GM12892 (cell line): ENCODE measurements around the gene DEGS1.
A peak's percentile ranks its signal among the peaks of the same experiment; 100 is the strongest.

Source experiments
- DNase-seq: peaks from one replicate; pipeline ENCODE4 v3.0.0; 2011; ENCODE audit not compliant: insufficient read length
- FAIRE-seq: peaks from 2 replicates; lab custom pipeline; 2011; peaks lifted over from hg19 to GRCh38; lab: Jason Lieb, UNC
- POLR2A ChIP-seq: IDR thresholded peaks from 2 replicates; pipeline ENCODE4 v1.6.1; 2011; ENCODE audit warnings: low read depth, low read length, control low read depth
- POLR2AphosphoS5 ChIP-seq: IDR thresholded peaks from 2 replicates; pipeline ENCODE4 v1.6.1; 2011; ENCODE audit warnings: low read depth, low read length, control low read depth
- TAF1 ChIP-seq: IDR thresholded peaks from 2 replicates; pipeline ENCODE4 v1.6.1; 2011; ENCODE audit warnings: low read depth, mild to moderate bottlenecking, control low read depth, low read length, borderline replicate concordance

The DEGS1 gene

DNA sequence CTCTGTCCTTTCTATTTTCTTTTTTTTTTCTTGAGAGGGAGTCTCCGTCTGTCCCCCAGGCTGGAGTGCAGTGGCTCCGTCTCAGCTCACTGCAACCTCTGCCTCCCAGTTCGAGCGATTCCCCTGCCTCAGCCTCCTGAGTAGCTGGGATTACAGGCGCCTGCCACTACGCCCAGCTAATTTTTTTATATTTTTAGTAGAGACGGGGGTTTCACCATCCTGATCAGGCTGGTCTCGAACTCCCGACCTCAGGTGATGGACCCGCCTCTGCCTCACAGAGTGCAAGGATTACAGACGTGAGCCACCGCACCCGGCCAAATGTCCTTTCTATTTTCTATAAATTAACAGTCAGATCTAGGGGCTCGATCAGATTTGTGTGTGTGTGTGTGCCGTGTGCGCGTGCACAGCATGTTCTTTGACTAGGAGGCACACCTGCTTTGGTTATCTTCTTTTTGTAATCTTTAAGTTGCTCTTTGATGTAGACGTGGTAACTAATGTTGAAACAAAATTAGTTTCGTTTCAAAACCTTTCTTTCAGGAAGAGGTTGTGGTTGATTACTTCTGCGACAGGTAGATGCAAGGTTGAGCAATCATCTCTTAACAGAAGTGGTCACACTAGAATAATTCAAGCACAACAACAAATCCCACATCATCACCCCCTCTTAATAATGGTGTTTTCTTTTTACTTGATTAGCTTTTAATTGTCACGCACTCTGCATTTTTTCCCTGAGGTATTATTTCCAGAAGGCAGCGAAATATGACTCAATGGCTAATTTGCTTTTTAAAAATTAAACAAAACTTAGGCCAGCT, 779 bp upstream of the DEGS1 start:
- TF ChIP-seq POLR2AphosphoS5 (no peak), POLR2A (no peak), TAF1 (no peak)
- peak; percentile 41 for DNase-seq

DNA sequence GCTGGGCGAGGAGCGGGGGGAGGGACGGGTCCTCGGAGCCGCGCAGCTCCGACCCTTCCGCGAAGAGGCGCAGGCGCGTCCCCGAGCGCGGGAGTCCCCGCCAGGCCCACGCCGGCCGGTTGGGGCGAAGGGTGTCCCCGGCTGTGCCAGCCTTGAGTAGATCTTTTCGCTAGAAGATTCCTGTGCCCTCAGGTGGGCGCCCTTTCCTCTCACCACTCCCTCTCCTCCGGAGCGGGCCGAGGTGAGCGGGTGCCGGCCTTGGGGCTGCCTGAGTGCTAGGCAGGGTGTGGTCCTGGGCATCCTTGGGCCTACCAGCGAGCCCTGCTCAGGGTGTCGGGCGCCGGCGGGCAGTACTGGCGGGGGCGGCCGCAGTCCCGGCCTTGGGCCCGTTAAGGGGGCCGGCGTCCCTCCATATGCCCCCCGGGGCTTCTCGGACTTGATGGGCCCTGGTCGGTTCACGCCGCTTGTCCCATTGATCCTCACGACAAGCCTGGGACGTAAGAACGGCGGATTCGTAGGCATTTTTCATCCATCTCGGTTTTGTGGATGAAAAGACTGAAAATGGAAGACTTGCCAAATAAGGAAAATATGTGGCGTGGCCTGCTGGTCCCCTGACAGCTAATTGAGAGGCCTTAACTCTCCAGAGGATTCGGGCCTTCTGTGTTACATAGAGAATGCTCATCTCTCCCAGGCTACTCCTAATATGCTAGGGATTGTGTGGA, 712 bp downstream of the DEGS1 start:
- no peak for TF ChIP-seq TAF1
- TF ChIP-seq POLR2AphosphoS5 = 0 out of 2 replicates have a peak, but pooled peaks have one; percentile 21
- TF ChIP-seq POLR2A = peak; percentile 63; the same call in 1 of the 2 replicates
- FAIRE-seq (peak; percentile 21), DNase-seq (peak; percentile 46)

More for the DNA sequence above, 779 bp upstream of the DEGS1 start:
- FAIRE-seq = peak; percentile 85

DNA sequence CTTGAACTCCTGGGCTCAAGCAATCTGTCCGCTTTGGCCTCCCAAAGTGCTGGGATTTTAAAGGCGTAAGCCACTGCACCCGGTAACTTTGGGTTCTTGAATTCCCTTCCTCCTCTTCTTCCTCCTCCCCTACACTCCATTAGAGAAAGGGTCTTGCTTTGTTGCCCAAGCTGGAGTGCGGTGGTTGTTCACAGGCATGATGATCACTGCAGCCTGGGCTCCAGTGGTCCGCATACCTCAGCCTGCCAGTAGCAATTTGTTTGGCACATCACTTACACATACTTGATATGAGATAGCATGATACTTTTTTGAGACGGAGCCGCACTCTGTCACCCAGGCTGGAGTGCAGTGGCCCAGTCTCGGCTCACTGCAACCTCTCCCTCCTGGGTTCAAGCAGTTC, 2.2 kb downstream of the DEGS1 start:
- TF ChIP-seq POLR2A (no peak), TAF1 (no peak), POLR2AphosphoS5 (no peak)
- DNase-seq (no peak), FAIRE-seq (no peak)

DNA sequence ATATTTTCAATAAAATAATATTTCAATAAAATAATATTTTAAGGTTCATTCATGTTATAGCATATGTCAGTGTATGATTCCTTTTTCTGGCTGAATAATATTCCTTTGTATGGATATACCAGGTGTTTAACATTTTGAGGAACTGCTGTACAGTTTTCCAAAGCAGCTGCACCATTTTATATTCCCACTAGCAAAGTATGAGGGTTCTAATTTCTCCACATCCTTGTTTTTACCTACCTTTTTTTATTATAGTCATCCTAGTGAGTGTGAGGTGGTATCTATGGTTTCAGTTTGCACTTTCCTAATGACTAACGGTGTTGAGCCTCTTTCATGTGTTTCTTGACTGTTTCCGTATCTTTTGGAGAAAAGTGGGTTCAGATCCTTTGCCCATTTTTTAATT, 5.2 kb downstream of the DEGS1 start:
- no peak for DNase-seq
- no peak for FAIRE-seq
- TF ChIP-seq POLR2A = no peak
- TF ChIP-seq TAF1 = no peak
- no peak for TF ChIP-seq POLR2AphosphoS5

DNA sequence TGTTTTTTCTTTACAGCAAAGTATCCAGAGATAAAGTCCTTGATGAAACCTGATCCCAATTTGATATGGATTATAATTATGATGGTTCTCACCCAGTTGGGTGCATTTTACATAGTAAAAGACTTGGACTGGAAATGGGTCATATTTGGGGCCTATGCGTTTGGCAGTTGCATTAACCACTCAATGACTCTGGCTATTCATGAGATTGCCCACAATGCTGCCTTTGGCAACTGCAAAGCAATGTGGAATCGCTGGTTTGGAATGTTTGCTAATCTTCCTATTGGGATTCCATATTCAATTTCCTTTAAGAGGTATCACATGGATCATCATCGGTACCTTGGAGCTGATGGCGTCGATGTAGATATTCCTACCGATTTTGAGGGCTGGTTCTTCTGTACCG, 6.5 kb downstream of the DEGS1 start:
- no peak for DNase-seq
- no peak for FAIRE-seq

DNA sequence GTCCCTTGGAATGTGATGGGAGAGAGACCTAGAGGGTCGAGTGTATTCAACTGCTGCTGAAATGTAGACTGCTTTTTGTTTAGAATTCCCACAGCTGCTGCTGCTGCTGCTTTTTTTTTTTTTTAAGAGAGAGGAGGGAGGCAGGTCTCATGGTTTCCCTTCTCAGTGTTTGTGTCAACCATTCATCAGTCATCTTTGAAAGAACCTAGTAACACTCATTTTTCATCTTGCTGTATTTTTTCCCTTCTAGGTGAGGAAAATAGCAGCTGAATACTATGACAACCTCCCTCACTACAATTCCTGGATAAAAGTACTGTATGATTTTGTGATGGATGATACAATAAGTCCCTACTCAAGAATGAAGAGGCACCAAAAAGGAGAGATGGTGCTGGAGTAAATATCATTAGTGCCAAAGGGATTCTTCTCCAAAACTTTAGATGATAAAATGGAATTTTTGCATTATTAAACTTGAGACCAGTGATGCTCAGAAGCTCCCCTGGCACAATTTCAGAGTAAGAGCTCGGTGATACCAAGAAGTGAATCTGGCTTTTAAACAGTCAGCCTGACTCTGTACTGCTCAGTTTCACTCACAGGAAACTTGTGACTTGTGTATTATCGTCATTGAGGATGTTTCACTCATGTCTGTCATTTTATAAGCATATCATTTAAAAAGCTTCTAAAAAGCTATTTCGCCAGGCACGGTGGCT, 9.2 kb downstream of the DEGS1 start:
- no peak for DNase-seq
- TF ChIP-seq POLR2AphosphoS5 (no peak), POLR2A (no peak), TAF1 (no peak)
- FAIRE-seq = no peak

More for the DNA sequence above, 6.5 kb downstream of the DEGS1 start:
- TF ChIP-seq TAF1 (no peak), POLR2A (no peak), POLR2AphosphoS5 (no peak)

DNA sequence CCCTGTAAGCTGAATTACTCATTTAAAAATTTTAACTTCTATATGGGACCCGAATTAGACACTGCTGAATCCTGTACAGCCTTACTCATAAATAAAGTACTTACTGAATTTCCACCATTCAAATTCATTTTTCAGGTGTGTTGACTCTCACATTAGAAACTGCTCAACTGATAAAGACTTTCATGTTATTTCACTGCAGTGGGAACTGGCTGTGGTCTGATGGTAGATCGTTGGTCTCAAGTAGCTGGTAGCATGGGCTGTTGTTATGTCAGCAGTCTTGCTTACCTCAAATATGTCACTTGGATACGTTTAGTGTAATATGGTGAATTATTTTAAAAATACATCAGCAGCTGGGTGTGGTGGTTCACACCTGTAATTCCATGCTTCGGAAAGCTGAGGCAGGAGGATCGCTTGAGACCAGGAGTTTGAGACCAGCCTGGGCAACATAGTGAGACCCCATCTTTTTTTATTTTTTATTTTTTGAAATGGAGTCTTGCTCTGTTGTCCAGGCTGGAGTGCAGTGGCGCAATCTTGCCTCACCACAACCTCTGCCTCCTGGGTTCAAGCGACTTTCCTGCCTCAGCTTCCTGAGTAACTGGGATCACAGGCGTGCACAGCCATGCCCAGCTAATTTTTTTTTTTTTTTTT, 10.4 kb downstream of the DEGS1 start:
- DNase-seq = no peak
- FAIRE-seq = no peak
- TF ChIP-seq TAF1 (no peak), POLR2A (0 out of 2 replicates have a peak, but pooled peaks have one; percentile 16)

DNA sequence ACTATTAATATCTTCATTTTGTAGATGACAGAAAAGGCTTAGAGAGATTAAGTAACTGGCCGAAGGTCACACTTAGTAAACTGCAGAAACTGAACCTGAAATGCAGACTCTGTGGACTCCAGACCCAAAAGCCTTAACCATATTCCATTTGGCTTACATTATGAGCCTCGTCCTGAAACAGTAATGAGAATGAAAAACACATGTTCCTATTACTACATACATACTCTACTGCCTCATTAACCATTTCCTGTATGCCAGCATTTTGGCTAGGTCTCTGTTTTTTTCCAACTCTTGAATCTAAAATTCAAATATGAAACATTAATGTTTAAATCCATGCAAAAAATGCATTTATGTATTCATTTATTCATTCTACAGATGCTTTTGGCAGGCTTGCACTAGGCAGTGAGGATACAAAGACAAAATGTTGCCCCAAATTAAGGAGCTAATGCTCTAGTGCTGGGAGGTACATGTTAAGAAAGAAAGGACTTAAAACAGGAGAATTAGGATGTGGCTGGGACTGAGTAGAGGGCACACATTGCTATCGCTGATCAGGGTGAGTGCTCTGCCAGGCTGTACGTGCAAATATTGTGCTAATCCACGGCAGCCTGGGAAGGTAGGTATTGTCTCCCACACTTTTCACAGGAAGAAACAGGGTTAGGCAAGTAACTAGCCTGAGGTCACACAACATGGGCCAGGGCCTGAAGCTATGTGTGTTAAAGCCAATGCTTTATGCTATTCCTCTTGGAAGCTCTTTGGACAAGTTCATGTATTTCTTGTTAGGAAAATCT, 14.0 kb downstream of the DEGS1 start:
- FAIRE-seq (no peak), DNase-seq (no peak)
- TF ChIP-seq POLR2AphosphoS5 (no peak), TAF1 (no peak), POLR2A (no peak)

DNA sequence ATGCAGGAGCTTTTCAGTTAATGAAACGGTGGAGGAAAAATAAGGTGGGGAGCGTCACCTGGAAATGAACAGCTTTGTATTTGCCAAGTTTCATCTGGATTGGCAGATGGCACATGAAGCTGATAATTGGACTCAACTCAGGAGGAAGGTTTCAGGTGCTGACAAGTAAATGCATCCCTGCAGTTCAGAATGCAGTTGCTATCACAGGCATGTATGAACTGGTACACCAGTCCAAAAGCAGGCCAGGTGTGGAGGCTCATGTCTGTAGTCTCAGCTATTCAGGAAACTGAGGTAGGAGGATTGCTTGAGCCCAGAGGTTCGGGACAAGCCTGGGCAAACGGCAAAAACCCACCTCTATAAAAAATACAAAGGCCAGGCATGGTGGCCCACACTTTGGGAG, 15.5 kb downstream of the DEGS1 start:
- no peak for TF ChIP-seq POLR2A
- TF ChIP-seq POLR2AphosphoS5 = no peak
- no peak for TF ChIP-seq TAF1
- FAIRE-seq = no peak

DNA sequence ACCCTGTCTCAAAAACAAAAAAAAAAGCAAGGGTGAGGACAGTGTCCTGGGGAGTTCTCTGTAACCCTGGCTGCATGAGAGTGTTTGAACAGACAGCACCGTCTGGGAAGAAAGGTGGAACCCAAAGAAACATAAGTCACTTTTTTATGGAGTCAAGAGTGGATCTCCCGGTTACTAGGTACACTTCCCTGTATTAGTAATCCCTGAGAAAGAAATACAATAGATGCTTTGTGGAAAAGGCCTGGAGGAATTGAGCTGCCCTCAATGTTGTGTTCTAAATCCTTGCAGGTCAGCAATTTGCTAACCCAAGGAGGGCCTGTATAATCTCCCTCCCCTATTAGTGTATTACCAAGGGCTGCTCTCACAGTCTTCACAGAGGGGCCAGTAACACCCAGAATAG, 16.6 kb downstream of the DEGS1 start:
- TF ChIP-seq TAF1 (no peak), POLR2AphosphoS5 (no peak), POLR2A (no peak)
- DNase-seq (no peak), FAIRE-seq (no peak)

More for the DNA sequence above, 15.5 kb downstream of the DEGS1 start:
- DNase-seq = no peak
